Stimulated activated naive CD4-positive, alpha-beta T cell treated with Interleukin-2 at 50 U/mL for 16 hours (primary cell): Measurements from ENCODE around the gene CCDC57.

Experiments used
- DNase-seq: peaks from one replicate; lab custom pipeline; 2025; lab: John Stamatoyannopoulos, UW

CCDC57 gene

GRCh38 chr17:82235056-82235774, 22.6 kb upstream of the CCDC57 start:
- no peak for DNase-seq

GRCh38 chr17:82234211-82235055, 21.8 kb upstream of the CCDC57 start:
- no peak for DNase-seq

DNA sequence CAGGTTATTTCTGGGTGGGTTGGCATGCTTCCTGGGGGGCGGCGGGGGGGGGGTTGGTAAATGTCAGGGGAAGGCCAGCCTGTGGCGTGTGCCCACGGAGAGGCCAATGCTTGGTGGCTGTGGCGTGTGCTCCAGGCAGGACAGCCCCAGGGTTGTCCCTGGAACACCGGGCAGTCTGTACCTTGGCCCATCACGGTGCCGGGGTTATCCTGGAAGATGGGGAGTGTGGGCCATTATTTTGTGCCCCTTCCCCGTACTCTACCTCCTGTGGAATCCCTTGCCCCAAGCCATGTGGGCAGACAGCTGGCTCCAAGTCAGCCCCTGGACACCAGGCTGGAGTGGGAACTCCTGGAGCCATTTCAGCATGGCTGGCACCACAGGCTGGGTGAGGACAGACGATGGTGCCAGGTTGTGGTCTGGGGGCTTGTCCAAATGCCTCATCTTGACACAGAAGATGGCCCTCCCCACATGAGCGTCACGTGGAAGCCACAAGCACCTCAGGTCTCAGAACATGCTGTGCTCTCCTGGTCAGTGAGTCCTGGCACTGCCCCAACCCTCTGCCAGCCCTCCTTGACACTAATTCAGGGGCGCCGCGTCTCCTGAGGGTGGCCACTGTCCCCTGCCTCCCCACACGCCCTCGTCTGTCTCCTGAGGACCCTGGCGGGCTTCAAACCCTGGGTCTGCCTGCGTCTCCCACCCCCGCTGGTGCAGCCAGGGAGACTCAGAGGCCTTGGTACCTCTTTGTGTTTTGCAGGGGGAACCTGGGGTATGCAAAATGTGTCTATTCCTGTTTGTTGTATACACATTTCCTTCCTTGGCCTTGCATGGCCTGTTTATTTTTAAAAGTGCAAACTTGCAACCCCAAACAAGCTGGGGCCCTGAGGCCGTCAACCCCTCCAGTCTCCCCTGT, 20.5 kb upstream of the CCDC57 start:
- DNase-seq, result no peak

GRCh38 chr17:82232322-82232820, 19.7 kb upstream of the CCDC57 start:
- DNase-seq, result no peak

DNA sequence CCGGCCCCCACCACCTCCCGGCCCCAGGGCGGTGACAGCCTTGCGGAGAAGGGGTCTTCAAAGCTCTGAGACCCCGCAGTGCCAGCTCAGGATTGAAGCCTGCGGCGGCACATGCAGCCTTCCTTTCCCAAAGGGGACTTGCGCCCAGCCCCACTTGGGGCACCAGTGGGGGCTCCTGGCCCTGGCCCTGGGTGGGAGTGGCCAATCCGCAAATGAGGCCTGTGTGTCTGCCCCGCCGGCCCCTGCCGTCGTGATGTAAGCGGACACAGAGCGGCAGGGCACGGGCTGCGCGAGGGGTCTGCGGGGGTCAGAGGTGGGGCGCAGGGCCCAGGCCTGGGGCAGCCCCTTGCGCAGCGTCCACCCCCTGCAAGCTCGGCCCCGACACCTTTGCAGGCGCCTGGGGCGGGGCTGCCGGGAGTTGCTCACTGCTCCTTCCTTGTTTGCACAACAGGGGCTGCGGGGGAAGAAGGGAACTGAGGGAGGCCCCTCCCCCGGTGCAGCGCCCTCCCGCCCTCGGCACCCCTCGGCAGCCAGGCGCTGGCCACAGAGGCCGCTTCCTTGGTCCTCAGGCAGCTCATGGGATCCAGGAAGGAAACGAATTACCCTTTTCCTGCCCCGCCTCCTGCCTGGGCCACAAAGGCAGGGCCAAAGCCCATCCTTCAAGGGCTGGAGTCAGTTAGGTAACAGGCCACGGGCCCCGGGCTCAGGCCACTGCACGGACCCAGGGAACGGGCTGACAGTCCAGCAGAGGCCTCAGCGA, 19.1 kb upstream of the CCDC57 start:
- no peak for DNase-seq

- no peak for DNase-seq
Measured at GRCh38 chr17:82231312-82231561, 18.6 kb upstream of the CCDC57 start.

DNA sequence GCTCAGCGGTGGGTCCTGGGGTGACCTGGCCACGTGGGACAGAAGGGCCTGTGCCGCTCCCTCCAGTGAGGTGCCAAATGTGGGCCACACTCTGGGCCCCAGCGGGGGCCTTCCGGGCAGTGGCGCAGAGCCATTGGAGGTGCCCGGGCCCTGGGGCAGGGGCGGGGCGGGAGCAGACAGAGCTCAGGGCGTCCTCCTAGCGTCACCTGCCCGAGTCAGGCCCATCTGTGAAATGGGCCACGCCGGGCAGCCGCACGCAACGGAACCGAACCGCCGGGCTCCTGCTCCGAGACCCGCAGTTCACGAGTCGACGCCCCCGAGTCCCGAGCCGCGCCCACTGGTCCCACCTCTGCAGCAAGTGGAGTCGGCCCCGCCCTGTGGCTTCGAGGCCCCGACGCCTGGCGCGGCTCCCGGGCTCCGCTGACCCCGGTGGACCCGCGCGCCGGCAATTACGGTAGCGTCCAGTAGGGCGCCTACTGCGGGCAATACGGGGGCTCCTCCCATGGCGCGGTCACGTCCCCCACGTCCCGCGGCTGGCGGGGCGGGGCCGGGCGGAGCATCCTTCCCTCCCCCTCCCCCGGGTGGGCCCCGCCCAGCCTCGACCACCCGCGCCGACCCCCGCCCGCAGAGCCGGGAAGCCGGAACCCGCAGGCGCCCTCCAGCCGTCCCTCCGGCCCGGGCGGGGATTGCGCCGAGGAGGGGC, 18.1 kb upstream of the CCDC57 start:
- DNase-seq, result peak; percentile 50

- no peak for DNase-seq
Measured at GRCh38 chr17:82229698-82230608, 17.3 kb upstream of the CCDC57 start.

DNA sequence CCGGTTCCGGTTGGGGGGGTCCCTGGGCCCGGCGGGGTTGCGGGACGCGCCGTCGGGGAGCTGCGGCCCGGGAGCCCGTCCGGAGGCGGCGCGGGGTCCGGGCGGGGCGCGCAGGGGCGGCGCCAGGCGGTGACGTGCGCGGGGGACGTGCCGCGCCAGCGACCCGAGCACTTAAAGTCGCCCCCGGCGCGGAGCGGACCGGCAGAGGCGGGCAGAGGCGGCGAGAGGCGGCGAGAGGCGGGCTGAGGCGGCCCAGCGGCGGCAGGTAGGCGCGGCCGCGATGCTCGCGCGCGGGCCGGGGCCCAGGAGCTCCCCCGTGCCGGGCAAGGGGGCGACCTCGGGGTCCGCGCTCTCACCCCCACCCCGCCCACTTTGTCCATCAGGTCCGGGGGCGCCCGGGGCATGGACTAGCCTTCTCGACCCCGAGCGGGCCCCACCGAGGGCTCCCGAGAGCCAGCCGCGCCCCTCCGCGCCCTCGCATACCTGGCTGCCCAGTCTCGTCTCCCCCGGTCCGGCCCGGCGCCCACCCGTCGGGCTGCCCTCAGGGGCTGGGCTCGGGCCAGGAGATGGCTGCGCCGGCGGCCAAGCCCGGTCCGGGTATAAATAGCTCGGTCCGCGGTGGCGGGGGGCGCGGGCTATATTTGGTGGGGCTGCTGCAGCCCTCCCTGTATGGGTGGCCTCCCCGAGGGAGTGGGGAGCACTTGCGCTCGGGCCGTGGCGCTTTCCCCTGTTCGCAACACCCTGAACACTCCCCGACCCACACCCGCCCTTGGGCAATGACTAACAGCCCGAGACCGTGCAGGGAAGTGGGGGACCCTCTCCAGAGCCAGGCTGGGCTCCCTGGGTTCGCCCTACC, 16.4 kb upstream of the CCDC57 start, which contains the start of gene SLC16A3:
SLC16A3 (plus strand) TSS at position 201 of the 856 bp plus-strand sequence. CDS start 6,967 bp downstream, outside the sequence.
- peak; percentile 57 for DNase-seq

GRCh38 chr17:82228278-82228841, 15.7 kb upstream of the CCDC57 start:
- DNase-seq, result peak; percentile 46

- DNase-seq, result no peak
Measured at GRCh38 chr17:82227629-82228277, 15.1 kb upstream of the CCDC57 start.

DNA sequence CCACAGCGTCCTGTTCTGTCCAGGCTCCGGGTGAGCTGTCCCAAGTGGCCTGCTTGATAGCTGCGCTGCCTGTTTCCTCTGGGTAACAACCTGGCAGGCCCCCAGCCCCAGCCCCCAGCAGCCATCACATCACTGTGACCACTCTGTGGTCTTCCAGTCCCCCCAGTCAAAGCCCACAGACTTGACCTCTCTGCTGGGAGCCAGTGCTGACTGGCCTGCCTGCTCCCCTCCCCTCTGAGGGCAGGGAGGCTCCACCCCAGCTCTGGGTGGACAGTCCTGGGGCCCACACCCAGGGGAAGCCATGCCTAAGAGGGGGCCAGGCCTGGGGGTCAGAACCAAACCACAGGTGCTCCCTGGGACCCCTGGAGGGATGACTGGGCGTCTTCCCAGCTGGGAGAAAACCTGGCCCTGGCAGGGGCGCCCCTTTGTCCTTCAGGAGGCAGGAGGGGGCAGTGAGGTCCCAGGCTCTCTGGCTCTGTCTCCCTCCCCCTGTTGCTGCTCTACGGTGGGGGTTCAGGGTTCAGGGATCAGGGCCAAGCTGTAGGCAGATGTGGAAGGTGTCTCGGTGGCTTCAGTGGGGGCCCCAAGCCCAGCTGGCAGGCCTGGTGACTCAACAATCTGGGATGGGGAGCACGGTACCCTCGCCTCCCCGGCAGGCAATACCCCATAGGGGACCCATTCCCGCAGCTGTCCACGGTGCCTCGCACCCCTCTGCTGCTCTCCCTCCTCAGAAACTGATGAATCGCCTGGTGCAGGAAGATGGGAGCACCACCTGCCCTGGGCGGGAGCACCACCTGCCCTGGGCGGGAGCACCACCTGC, 14.4 kb upstream of the CCDC57 start:
- no peak for DNase-seq

DNA sequence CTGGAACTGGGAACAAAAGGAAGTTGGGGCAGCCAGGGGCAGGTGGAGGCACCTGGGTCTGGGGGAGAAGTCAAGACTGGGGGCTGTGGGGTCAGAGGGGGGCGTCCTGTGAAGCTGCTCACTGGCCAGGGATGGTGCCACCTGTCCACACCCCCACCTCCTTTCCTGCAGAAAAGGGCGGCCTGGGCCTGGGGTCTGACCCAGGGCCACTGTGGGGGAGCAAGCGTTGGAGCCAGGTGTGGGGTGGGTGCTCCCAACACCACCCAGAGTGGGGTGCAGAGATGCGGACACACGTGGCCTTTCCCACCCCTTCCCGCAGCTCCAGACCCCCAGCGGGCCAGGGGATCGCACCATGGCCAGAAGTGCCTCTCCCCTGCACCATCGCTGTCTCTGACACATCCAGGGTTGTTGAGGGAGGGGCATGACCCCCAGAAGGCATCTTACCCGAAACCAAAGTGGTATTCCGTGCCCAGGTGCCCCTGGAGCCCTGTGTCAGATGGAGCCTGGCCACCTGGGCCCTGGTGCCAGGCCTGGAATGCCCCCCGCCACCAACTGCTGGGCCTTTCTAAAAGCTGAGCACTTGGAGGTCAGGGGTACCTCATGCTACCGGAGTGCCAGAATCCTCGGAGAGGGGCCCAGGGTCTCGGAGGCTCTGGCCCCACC, 13.6 kb upstream of the CCDC57 start:
- no peak for DNase-seq

DNA sequence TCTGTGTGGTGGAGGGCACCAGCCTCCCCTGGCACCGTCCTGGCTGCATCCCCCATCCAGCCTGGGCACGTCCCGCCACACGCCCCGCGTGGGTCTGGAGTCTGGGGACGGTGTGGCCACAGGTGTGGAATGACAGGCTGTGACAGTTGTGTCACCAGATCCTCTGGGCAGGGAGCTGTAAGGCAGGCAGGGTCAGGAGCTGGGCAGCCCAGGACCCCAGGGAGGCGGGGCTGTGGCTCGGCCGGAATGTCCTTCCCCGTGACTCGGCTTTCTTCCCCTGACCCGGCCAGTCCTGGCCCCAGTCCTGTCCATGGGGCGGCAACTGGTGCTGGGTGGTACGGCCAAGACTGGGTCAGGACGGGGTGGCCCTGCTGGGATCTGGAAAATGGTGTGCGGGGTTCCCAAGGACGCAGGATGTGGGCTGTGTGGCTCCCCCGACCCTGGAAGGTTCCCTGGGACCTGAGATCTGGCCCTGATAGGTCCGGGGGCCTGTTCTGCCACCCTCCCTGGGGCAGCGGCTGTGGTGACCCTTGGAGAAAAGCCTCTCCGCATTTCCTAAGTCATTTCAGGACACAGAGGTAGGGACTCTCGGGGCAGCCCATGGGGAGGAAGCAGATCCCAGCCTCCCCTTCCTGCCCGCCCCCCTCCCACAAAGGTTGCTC, 12.9 kb upstream of the CCDC57 start:
- DNase-seq, result no peak

DNA sequence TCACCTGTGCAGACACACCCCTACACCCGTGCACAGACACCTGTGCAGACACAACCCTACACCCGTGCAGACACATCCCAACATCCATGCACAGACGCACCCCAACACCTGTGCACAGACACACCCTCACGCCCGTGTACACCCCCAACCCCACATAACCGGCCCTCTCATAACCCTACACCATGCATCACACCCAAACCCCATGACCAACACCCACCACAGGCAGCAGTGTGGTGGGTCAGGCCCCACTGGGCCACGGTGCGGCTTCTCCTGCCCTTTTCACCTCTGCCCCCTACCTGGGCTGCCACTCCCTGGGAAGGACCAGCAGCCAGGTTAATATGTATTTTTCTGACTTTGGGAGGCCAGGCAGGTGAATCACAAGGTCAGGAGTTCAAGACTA, 12.0 kb upstream of the CCDC57 start:
- no peak for DNase-seq

DNA sequence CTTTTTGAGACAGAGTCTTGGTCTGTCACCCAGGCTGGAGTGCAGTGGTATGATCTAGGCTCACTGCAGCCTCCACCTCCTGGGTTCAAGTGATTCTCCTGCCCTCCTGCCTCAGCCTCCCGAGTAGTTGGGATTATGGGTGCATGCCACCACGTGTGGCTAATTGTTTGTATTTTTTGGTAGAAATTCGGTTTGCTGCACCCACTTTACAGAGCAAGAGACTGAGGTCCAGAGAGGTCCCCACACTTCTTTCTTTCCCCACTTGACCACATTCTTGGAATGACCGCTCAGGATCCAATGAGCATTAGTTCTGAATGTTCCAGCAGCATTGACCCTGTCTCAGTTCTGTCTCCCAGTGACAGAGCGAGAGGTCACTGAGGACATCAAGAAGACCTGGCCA, 10.9 kb upstream of the CCDC57 start:
- DNase-seq, result no peak
